ENCODE results near the gene TLR10.

DNA sequence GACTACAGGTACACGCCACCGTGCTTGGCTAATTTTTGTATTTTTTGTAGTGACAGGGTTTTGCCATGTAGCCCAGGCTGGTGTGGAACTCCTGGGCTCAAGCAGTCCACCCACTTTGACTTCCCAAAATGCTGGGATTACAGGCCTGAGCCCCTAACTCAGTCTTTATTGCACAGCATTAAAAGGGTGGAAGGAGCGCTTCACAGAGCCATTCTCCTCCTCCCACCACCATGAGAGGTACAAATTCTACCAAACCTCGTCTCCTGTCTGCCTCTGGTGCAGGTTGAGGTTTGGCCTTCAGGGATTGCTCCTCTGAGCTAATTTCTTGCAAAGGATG, 52.3 kb downstream of the TLR10 start:
- TF ChIP-seq, protein P1, sequence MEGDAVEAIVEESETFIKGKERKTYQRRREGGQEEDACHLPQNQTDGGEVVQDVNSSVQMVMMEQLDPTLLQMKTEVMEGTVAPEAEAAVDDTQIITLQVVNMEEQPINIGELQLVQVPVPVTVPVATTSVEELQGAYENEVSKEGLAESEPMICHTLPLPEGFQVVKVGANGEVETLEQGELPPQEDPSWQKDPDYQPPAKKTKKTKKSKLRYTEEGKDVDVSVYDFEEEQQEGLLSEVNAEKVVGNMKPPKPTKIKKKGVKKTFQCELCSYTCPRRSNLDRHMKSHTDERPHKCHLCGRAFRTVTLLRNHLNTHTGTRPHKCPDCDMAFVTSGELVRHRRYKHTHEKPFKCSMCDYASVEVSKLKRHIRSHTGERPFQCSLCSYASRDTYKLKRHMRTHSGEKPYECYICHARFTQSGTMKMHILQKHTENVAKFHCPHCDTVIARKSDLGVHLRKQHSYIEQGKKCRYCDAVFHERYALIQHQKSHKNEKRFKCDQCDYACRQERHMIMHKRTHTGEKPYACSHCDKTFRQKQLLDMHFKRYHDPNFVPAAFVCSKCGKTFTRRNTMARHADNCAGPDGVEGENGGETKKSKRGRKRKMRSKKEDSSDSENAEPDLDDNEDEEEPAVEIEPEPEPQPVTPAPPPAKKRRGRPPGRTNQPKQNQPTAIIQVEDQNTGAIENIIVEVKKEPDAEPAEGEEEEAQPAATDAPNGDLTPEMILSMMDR (IDR thresholded peaks at IDR 0.05; ENCODE audit: insufficient read depth, low read depth, low read length), result no peak
- no peak for TF ChIP-seq EZH2 (IDR thresholded peaks at IDR 0.05; ENCODE audit: insufficient read depth, low read length)

Measured in astrocyte (in vitro differentiated cells and primary cell).